Liver (tissue), 9 donors: ENCODE results near the gene RIC3. TPM values are rescaled to one million over a fixed set of nuclear protein-coding genes. Genes with fewer than 3 reads are reported as not detected.

Experiments
- DNase-seq: peaks from one replicate; pipeline ENCODE4 v3.0.0-alpha.2; 2017; ENCODE audit warnings: low spot score
- H3K27ac ChIP-seq, 2 donors: one replicate each; pipeline ENCODE4 v1.7.0; 2013; ENCODE audit warnings: inconsistent platforms in 2 of 2, low read length in 2 of 2, control low read depth in 1 of 2, low read depth in 1 of 2, mild to moderate bottlenecking in 1 of 2
- H3K27me3 ChIP-seq, 4 donors: one replicate each; pipeline versions ENCODE4 v1.6.1 to v1.7.0; 2013; ENCODE audit warnings: low read length in 3 of 4, inconsistent platforms in 1 of 4, mild to moderate bottlenecking in 1 of 4, moderate library complexity in 1 of 4; ENCODE audit not compliant: control insufficient read depth in 4 of 4, insufficient read depth in 4 of 4
- H3K36me3 ChIP-seq, 4 donors: one replicate each; pipeline versions ENCODE4 v1.6.1 to v1.7.0; 2013; ENCODE audit warnings: low read length in 3 of 4, mild to moderate bottlenecking in 3 of 4, low read depth in 1 of 4, moderate library complexity in 1 of 4; ENCODE audit not compliant: control insufficient read depth in 4 of 4, insufficient read depth in 3 of 4
- H3K4me1 ChIP-seq, 4 donors: one replicate each; pipeline versions ENCODE4 v1.6.1 to v1.7.0; 2013; ENCODE audit warnings: low read length in 3 of 4, mild to moderate bottlenecking in 3 of 4, moderate library complexity in 1 of 4; ENCODE audit not compliant: control insufficient read depth in 4 of 4, insufficient read depth in 4 of 4
- H3K4me3 ChIP-seq, 3 donors: one replicate each; pipeline versions ENCODE4 v1.6.1 to v1.7.0; 2013; ENCODE audit warnings: low read length in 3 of 3, control low read depth in 1 of 3, low read depth in 1 of 3, mild to moderate bottlenecking in 1 of 3
- H3K9ac ChIP-seq, 2 donors: one replicate each; pipeline ENCODE4 v1.7.0; 2013; ENCODE audit warnings: low read length in 2 of 2, mild to moderate bottlenecking in 2 of 2, moderate library complexity in 2 of 2, control low read depth in 1 of 2, low read depth in 1 of 2
- H3K9me3 ChIP-seq, 4 donors: one replicate each; pipeline versions ENCODE4 v1.6.1 to v1.7.0; 2013; ENCODE audit warnings: low read length in 3 of 4; ENCODE audit not compliant: control insufficient read depth in 4 of 4
- ATF3 ChIP-seq: IDR thresholded peaks from 2 replicates; pipeline ENCODE4 v1.6.1; 2016; ENCODE audit warnings: antibody characterized with exemption
- EGR1 ChIP-seq, 2 donors: IDR thresholded peaks; 2 replicates each; pipeline ENCODE4 v1.6.1; 2016 to 2018; ENCODE audit warnings: antibody characterized with exemption in 2 of 2, low read depth in 2 of 2
- FOXA1 ChIP-seq: IDR thresholded peaks from 2 replicates; pipeline ENCODE4 v1.6.1; 2016; ENCODE audit warnings: antibody characterized with exemption
- FOXA2 ChIP-seq: IDR thresholded peaks from 2 replicates; pipeline ENCODE4 v1.6.1; 2016; ENCODE audit warnings: antibody characterized with exemption
- GABPA ChIP-seq, 2 donors: IDR thresholded peaks in 1 of 2; conservative IDR thresholded peaks in 1 of 2; 2 replicates each; pipeline ENCODE4 v1.6.1; 2016; ENCODE audit warnings: antibody characterized with exemption in 2 of 2, mild to moderate bottlenecking in 1 of 2, moderate library complexity in 1 of 2
- HNF4A ChIP-seq, 2 donors: conservative IDR thresholded peaks; 2 replicates each; pipeline ENCODE4 v1.6.1; 2016; ENCODE audit warnings: antibody characterized with exemption in 2 of 2, mild to moderate bottlenecking in 2 of 2
- HNF4G ChIP-seq: IDR thresholded peaks from 2 replicates; pipeline ENCODE4 v1.6.1; 2016; ENCODE audit warnings: antibody characterized with exemption
- JUND ChIP-seq, 2 donors: IDR thresholded peaks; 2 replicates each; pipeline ENCODE4 v1.6.1; 2016; ENCODE audit warnings: antibody characterized with exemption in 2 of 2
- NR2F2 ChIP-seq: IDR thresholded peaks from 2 replicates; pipeline ENCODE4 v1.6.1; 2016; ENCODE audit warnings: antibody characterized with exemption
- RAD21 ChIP-seq, 2 donors: IDR thresholded peaks; 2 replicates each; pipeline ENCODE4 v1.6.1; 2016; ENCODE audit warnings: antibody characterized with exemption in 2 of 2, mild to moderate bottlenecking in 2 of 2
- RXRA ChIP-seq, 2 donors: IDR thresholded peaks; 2 replicates each; pipeline ENCODE4 v1.6.1; 2017 to 2018; ENCODE audit warnings: antibody characterized with exemption in 2 of 2, mild to moderate bottlenecking in 1 of 2
- SP1 ChIP-seq: IDR thresholded peaks from 2 replicates; pipeline ENCODE4 v1.6.1; 2018; ENCODE audit warnings: antibody characterized with exemption, mild to moderate bottlenecking
- TAF1 ChIP-seq: conservative IDR thresholded peaks from 2 replicates; pipeline ENCODE4 v1.6.1; 2016; ENCODE audit warnings: antibody characterized with exemption, mild to moderate bottlenecking
- YY1 ChIP-seq: IDR thresholded peaks from 2 replicates; pipeline ENCODE4 v1.6.1; 2016; ENCODE audit warnings: antibody characterized with exemption, mild to moderate bottlenecking
- WGBS: extraction: QIAGEN DNeasy Blood & Tissue Kit; methylation state at CpG from one replicate; pipeline ENCODE4 v1.1.7; 2013; 5-methylcytosine and 5-hydroxymethylcytosine counted together
- polyA plus RNA-seq, 2 donors: library from polyadenylated mRNA; stranded (reverse) in 1 of 2; unstranded in 1 of 2; fragments of 200-250 nt in 1 of 2; fragments of >200 nt in 1 of 2; fragmentation: Nextera tagmentation in 1 of 2; extraction: Ambion mirVana in 1 of 2; gene quantifications; one replicate each; pipeline versions ENCODE4 v1.2.1 to v1.2.3, GENCODE V29; 2013 to 2015
- total RNA-seq, 2 donors: library from RNA; depleted of rRNA; stranded (reverse); fragments of >200 nt; gene quantifications; one replicate each; pipeline ENCODE4 v1.2.3, GENCODE V29; 2014
- TF ChIP-seq, protein P1 (sequence below): IDR thresholded peaks from 2 replicates; pipeline ENCODE4 v1.6.1; 2016; ENCODE audit warnings: antibody characterized with exemption
- TF ChIP-seq, protein P2 (sequence below): IDR thresholded peaks from 2 replicates; pipeline ENCODE4 v1.6.1; 2016; ENCODE audit warnings: antibody characterized with exemption, mild to moderate bottlenecking
- TF ChIP-seq, protein P3 (sequence below): fragments of 150-350 bp; IDR thresholded peaks from 2 replicates; pipeline ENCODE4 v1.5.1; 2017; ENCODE audit warnings: improper control_type of control experiment, low read depth, low read length; ENCODE audit not compliant: missing input control
- TF ChIP-seq, protein P4 (sequence below): IDR thresholded peaks from 2 replicates; pipeline ENCODE4 v1.6.1; 2016; ENCODE audit warnings: antibody characterized with exemption
- donor health status: healthy.
- donor health status: healthy.
- donor health status: healthy.
- donor health status: healthy.
- donor health status: healthy.

Gene RIC3
- total and polyA plus RNA-seq, 4 donors: 0.89 to 9.8 (median 4.5) TPM

GRCh38 chr11:8086001-8086479, 82.8 kb downstream of the RIC3 start:
- Histone ChIP-seq H3K27me3 (no peaks in the 10 kb centered on the region), H3K4me3 (no peak overlapping the region), H3K9me3 (no peaks in the 10 kb centered on the region), H3K4me1 (peaks cover 3 to 5% (median 4%) of the 10 kb centered on the region in 4 donors), H3K9ac (no peak overlapping the region), H3K36me3 (no peaks in the 10 kb centered on the region), H3K27ac (no peak overlapping the region)
- DNase-seq: no peak
- WGBS: 79% methylated on average over 8 of the region's 8 CpGs
- TF ChIP-seq EGR1 (IDR thresholded peaks at IDR 0.05; ENCODE audit: low read depth in 2 of 2): no peak
- no peak for TF ChIP-seq FOXA2
- TF ChIP-seq RXRA (IDR thresholded peaks at IDR 0.05): no peak

- peaks cover 3 to 7% (median 5%) of the 10 kb centered on the region in 4 donors for H3K4me1 ChIP-seq
- DNase-seq: no peak
- H3K36me3 ChIP-seq: no peaks in the 10 kb centered on the region
- H3K9me3 ChIP-seq: no peaks in the 10 kb centered on the region
- no peaks in the 10 kb centered on the region for H3K27me3 ChIP-seq
- WGBS: 81% methylated on average over 11 of the region's 11 CpGs
- no peak overlapping the region for H3K4me3 ChIP-seq
- TF ChIP-seq TAF1: no peak
- no peak overlapping the region for H3K27ac ChIP-seq
- H3K9ac ChIP-seq: no peak overlapping the region
These were observed 83.7 kb downstream of the RIC3 start for GRCh38 chr11:8085011-8085645.

DNA sequence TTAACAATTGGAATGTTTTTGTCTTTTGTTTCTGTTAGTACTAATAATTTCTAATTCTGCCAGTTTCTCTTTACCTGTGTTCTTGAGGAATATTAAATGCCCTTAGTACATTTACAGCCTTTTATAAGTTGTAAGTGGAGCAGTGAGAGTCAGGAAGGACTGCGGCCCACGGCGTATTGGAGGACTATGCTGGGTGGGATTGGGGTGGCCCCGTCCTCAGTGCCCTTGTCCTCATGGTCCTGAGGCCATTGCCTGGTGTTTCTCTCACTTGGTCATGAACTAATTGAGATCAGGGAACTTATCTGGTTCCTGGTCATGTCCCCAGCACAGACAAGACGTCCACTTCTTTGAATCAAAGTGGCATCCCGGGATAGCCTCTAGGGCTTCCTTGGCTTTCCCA, 84.5 kb downstream of the RIC3 start:
- Histone ChIP-seq H3K27me3 (no peaks in the 10 kb centered on the region), H3K9ac (no peak overlapping the region), H3K9me3 (no peaks in the 10 kb centered on the region), H3K4me3 (no peak overlapping the region), H3K36me3 (no peaks in the 10 kb centered on the region), H3K4me1 (peaks cover 3 to 7% (median 5%) of the 10 kb centered on the region in 4 donors), H3K27ac (no peak overlapping the region)
- no peak for DNase-seq
- TF ChIP-seq NR2F2 (no peak), HNF4A (conservative IDR thresholded peaks at IDR 0.05) (no peak), SP1 (no peak), EGR1 (IDR thresholded peaks at IDR 0.05; ENCODE audit: low read depth in 2 of 2) (no peak), TAF1 (no peak), YY1 (no peak), FOXA2 (no peak), RAD21 (IDR thresholded peaks at IDR 0.05) (no peak), HNF4G (no peak), RXRA (IDR thresholded peaks at IDR 0.05) (no peak), JUND (IDR thresholded peaks at IDR 0.05) (no peak), ATF3 (no peak), FOXA1 (no peak), GABPA (IDR thresholded peaks at IDR 0.05 in 1 of 2, conservative IDR thresholded peaks at IDR 0.05 in 1 of 2) (no peak)
- TF ChIP-seq, protein P1, sequence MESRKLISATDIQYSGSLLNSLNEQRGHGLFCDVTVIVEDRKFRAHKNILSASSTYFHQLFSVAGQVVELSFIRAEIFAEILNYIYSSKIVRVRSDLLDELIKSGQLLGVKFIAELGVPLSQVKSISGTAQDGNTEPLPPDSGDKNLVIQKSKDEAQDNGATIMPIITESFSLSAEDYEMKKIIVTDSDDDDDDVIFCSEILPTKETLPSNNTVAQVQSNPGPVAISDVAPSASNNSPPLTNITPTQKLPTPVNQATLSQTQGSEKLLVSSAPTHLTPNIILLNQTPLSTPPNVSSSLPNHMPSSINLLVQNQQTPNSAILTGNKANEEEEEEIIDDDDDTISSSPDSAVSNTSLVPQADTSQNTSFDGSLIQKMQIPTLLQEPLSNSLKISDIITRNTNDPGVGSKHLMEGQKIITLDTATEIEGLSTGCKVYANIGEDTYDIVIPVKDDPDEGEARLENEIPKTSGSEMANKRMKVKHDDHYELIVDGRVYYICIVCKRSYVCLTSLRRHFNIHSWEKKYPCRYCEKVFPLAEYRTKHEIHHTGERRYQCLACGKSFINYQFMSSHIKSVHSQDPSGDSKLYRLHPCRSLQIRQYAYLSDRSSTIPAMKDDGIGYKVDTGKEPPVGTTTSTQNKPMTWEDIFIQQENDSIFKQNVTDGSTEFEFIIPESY: no peak
- TF ChIP-seq, protein P2, sequence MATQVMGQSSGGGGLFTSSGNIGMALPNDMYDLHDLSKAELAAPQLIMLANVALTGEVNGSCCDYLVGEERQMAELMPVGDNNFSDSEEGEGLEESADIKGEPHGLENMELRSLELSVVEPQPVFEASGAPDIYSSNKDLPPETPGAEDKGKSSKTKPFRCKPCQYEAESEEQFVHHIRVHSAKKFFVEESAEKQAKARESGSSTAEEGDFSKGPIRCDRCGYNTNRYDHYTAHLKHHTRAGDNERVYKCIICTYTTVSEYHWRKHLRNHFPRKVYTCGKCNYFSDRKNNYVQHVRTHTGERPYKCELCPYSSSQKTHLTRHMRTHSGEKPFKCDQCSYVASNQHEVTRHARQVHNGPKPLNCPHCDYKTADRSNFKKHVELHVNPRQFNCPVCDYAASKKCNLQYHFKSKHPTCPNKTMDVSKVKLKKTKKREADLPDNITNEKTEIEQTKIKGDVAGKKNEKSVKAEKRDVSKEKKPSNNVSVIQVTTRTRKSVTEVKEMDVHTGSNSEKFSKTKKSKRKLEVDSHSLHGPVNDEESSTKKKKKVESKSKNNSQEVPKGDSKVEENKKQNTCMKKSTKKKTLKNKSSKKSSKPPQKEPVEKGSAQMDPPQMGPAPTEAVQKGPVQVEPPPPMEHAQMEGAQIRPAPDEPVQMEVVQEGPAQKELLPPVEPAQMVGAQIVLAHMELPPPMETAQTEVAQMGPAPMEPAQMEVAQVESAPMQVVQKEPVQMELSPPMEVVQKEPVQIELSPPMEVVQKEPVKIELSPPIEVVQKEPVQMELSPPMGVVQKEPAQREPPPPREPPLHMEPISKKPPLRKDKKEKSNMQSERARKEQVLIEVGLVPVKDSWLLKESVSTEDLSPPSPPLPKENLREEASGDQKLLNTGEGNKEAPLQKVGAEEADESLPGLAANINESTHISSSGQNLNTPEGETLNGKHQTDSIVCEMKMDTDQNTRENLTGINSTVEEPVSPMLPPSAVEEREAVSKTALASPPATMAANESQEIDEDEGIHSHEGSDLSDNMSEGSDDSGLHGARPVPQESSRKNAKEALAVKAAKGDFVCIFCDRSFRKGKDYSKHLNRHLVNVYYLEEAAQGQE: no peak
- TF ChIP-seq, protein P3, sequence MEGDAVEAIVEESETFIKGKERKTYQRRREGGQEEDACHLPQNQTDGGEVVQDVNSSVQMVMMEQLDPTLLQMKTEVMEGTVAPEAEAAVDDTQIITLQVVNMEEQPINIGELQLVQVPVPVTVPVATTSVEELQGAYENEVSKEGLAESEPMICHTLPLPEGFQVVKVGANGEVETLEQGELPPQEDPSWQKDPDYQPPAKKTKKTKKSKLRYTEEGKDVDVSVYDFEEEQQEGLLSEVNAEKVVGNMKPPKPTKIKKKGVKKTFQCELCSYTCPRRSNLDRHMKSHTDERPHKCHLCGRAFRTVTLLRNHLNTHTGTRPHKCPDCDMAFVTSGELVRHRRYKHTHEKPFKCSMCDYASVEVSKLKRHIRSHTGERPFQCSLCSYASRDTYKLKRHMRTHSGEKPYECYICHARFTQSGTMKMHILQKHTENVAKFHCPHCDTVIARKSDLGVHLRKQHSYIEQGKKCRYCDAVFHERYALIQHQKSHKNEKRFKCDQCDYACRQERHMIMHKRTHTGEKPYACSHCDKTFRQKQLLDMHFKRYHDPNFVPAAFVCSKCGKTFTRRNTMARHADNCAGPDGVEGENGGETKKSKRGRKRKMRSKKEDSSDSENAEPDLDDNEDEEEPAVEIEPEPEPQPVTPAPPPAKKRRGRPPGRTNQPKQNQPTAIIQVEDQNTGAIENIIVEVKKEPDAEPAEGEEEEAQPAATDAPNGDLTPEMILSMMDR: no peak
- TF ChIP-seq, protein P4, sequence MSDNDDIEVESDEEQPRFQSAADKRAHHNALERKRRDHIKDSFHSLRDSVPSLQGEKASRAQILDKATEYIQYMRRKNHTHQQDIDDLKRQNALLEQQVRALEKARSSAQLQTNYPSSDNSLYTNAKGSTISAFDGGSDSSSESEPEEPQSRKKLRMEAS: no peak
- WGBS: 95% methylated on average over 6 of the region's 6 CpGs
